MCF 10A (cell line): ENCODE data around the gene PUSL1. TPM values are rescaled to one million over a fixed set of nuclear protein-coding genes. Genes with fewer than 3 reads are reported as not detected.

Experiments used
- BruUV-seq: library from RNA; stranded (reverse); fragments of 400-500 nt; replicated peaks from 2 replicates; lab custom pipeline; 2021; lab: Mats Ljungman, UMichigan
- CTCF ChIA-PET: fragments of 300-600 bp; sonication (Branson Sonifier 250); formaldehyde crosslinking; extraction: SDS; loops from one replicate; lab custom pipeline; 2021; ENCODE audit warnings: antibody characterized with exemption, inconsistent platforms; lab: Yijun Ruan, JAX
- POLR2A ChIA-PET: fragments of 300-600, 350-650 bp; sonication (Branson Sonifier 250); formaldehyde crosslinking; extraction: SDS; loops from one replicate; lab custom pipeline; 2020; ENCODE audit warnings: antibody characterized with exemption, inconsistent platforms; lab: Yijun Ruan, JAX
- DNase-seq: peaks from one replicate; pipeline ENCODE4 v3.0.0-alpha.2; 2018; ENCODE audit not compliant: unreplicated experiment
- H3K27ac Mint-ChIP-seq: one replicate; pipeline ENCODE4 v1.8.0; 2022; ENCODE audit warnings: mild to moderate bottlenecking, low read depth, mixed read lengths; ENCODE audit not compliant: unreplicated experiment
- H3K27me3 Mint-ChIP-seq: one replicate; pipeline ENCODE4 v1.8.0; 2022; ENCODE audit warnings: mixed read lengths; ENCODE audit not compliant: insufficient read depth, unreplicated experiment
- H3K36me3 Mint-ChIP-seq: one replicate; pipeline ENCODE4 v1.8.0; 2022; ENCODE audit warnings: mild to moderate bottlenecking, moderate library complexity, mixed read lengths; ENCODE audit not compliant: insufficient read depth, unreplicated experiment
- H3K4me1 Mint-ChIP-seq: one replicate; pipeline ENCODE4 v1.8.0; 2022; ENCODE audit warnings: mixed read lengths; ENCODE audit not compliant: insufficient read depth, unreplicated experiment
- H3K4me3 Mint-ChIP-seq: one replicate; pipeline ENCODE4 v1.8.0; 2022; ENCODE audit warnings: mild to moderate bottlenecking, moderate library complexity, mixed read lengths; ENCODE audit not compliant: unreplicated experiment
- H3K9me3 Mint-ChIP-seq: one replicate; pipeline ENCODE4 v1.8.0; 2022; ENCODE audit warnings: mixed read lengths; ENCODE audit not compliant: unreplicated experiment
- CTCF ChIP-seq: fragments of 200-600 bp; IDR thresholded peaks from one replicate; pipeline ENCODE4 v1.8.0; 2022; ENCODE audit warnings: antibody characterized with exemption, mild to moderate bottlenecking; ENCODE audit not compliant: unreplicated experiment
- intact Hi-C: fragments of 100-400 bp; cut with micrococcal nuclease; formaldehyde crosslinking; loops from 2 replicates; pipeline ENCODE4 v1.14.1; 2022
- total RNA-seq: library from RNA; stranded (reverse); gene quantifications from 2 replicates; pipeline ENCODE4 v1.2.3, GENCODE V29; 2022

PUSL1 gene
- total RNA-seq, 1 experiment from 2014 or later, result 27.4 TPM

- no peak overlapping the region for H3K4me3 Mint-ChIP-seq
- DNase-seq, result no peak
- peaks cover 25% of the 10 kb centered on the region for H3K4me1 Mint-ChIP-seq
- intact Hi-C loops, result no loop called here
- ChIA-PET CTCF (interaction anchor here (0.8 to 1.6 kb wide), 3 partner anchors 27 to 279 kb away, joined by 3 to 7 read pairs (median 3); no protein-coding TSS in a partner anchor), POLR2A (interaction anchor here (0.6 to 2.1 kb wide), 2 partner anchors 9 to 11 kb away, joined by 3 to 7 read pairs; partner anchors contain the start of gene UBE2J2)
- BruUV-seq, result no TSS peak
- H3K27me3 Mint-ChIP-seq, result no peaks in the 10 kb centered on the region
- H3K36me3 Mint-ChIP-seq, result peaks cover 68% of the 10 kb centered on the region
- no peak for TF ChIP-seq CTCF
- H3K9me3 Mint-ChIP-seq, result no peaks in the 10 kb centered on the region
- no peak overlapping the region for H3K27ac Mint-ChIP-seq
Observed at GRCh38 chr1:1264026-1264425, 44.4 kb upstream of the PUSL1 start.

- Mint-ChIP-seq H3K27me3 (no peaks in the 10 kb centered on the region), H3K9me3 (no peaks in the 10 kb centered on the region), H3K27ac (peak overlapping the region; percentile 51), H3K4me1 (peaks cover 19% of the 10 kb centered on the region), H3K4me3 (no peak overlapping the region), H3K36me3 (peaks cover 65% of the 10 kb centered on the region)
- intact Hi-C loops, result no loop called here
- no TSS peak for BruUV-seq
- CTCF ChIA-PET, result interaction anchor here (0.6 to 1.3 kb wide), 3 partner anchors 167 to 284 kb away, joined by 3 read pairs; no protein-coding TSS in a partner anchor
- peak; percentile 78 for DNase-seq
- peak; percentile 46 for TF ChIP-seq CTCF
- POLR2A ChIA-PET, result interaction anchor here (2.1 kb wide), 1 partner anchor 9 kb away, joined by 7 read pairs; the partner anchor contains the start of gene UBE2J2
Observed at GRCh38 chr1:1264868-1265272, 43.5 kb upstream of the PUSL1 start.

GRCh38 chr1:1267488-1268283, 40.7 kb upstream of the PUSL1 start:
- POLR2A ChIA-PET, result interaction anchor here (0.6 kb wide), 1 partner anchor 22 kb away, joined by 4 read pairs; no protein-coding TSS in a partner anchor
- no peak overlapping the region for H3K27ac Mint-ChIP-seq

More at GRCh38 chr1:1267488-1268283, 40.7 kb upstream of the PUSL1 start:
- Mint-ChIP-seq H3K4me3 (no peak overlapping the region), H3K27me3 (no peaks in the 10 kb centered on the region), H3K9me3 (no peaks in the 10 kb centered on the region), H3K36me3 (peaks cover 62% of the 10 kb centered on the region), H3K4me1 (peaks cover 32% of the 10 kb centered on the region)
- no peak for TF ChIP-seq CTCF
- CTCF ChIA-PET, result no interaction called here
- intact Hi-C loops, result no loop called here
- DNase-seq, result no peak
- BruUV-seq, result no TSS peak
